ENCODE measurements around the gene ASF1B. TPM values are rescaled to one million over a fixed set of nuclear protein-coding genes. Genes with fewer than 3 reads are reported as not detected.

Gene ASF1B
- total RNA-seq, 2 donors from 2014 or later, result 48.2 to 89.3 TPM

DNA sequence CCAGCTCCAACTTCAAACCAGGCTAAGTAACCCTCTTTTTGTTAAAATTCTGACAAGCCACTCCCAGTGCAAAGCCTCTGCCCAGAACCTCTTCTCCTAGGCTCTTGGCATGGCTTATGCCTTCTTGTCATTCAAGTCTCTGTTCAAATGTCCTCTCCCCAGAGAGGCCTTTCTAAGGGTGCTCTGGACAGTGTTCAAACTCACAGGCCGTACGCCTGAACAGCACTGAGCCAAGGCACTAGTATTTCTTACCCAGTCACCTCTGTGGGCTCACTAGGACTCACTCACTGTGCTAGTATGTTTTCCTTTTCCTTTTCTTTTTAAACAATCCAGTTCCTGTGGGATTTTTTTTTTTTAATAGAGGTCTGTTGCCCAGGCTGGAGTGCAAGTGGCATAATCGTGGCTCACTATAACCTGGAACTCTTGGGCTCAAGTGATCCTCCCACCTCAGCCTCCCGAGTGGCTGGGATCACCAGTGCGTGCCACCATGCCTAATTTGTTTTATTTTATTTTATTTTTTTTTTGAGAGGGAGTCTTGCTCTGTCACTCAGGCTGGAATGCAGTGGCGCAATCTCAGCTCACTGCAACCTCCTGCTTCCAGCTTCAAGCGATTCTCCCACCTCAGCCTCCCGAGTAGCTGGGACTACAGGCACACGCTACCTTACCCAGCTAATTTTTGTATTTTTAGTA, 2.3 kb upstream of the ASF1B start:
- H3K4me1 Mint-ChIP-seq (ENCODE audit: low read depth in 2 of 2), result peaks cover 27 to 33% of the 10 kb centered on the region in 2 donors
- DNase-seq (ENCODE audit: low spot score) (no peak), ATAC-seq (no peak)
- H3K27ac Mint-ChIP-seq, result peak overlapping the region; percentile 47
- no peaks in the 10 kb centered on the region for H3K9me3 Mint-ChIP-seq
- no peaks in the 10 kb centered on the region for H3K36me3 Mint-ChIP-seq
- H3K27me3 Mint-ChIP-seq, result no peaks in the 10 kb centered on the region
- peak overlapping the region; percentile 52 for H3K4me3 Mint-ChIP-seq

DNA sequence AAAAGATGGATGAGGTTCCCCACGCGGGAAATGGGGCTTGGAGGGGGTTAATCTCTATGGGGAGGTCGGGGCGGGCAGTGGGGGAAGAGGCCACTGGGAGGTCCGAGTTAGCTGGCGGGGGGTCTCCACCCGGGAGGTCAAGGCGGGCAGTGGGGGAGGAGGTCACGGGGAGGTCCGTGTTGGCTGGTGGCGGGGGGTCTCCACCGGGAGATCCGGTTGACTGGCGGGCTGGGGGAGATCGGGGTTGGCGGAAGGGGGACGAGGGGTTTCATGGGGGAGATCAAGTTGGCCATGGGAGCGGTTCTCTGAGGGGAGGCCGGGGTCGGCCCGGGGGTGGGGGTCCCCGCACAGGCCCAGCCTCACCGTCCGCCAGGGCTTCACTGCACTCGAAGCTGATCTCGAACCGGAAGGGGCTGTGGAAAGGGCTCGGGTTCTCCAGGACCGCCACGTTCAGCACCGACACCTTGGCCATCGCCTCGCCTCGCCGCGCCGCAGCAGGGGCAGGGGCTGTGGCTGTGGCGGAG, 342 bp downstream of the ASF1B start:
- Mint-ChIP-seq H3K36me3 (no peaks in the 10 kb centered on the region), H3K9me3 (no peaks in the 10 kb centered on the region), H3K4me3 (peak overlapping the region; percentile 82), H3K27ac (peak overlapping the region; percentile 74 to 78), H3K4me1 (ENCODE audit: low read depth in 2 of 2) (peaks cover 20 to 25% of the 10 kb centered on the region in 2 donors), H3K27me3 (no peaks in the 10 kb centered on the region)
- DNase-seq (ENCODE audit: low spot score), result no peak
- no peak for ATAC-seq

DNA sequence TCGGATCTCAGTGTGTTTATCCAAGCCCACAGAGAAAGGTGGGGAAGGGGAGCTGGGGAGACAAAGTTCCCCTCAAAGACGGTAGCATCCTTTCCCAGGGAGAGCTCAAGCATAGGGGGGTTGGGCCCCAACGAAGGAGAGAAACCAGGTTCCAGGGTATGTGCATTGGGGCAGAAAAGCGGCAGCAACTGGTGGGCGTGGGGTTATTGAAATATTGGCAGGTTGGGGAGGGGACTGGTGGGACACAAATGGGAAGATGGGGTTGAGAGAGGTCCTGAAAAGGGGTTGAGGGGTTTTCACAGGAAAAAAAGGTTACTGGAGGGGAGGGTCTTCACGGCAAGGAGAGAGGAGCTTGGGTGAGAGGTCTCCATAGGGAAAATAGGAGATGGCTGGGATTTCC, 1.0 kb downstream of the ASF1B start:
- no peak for ATAC-seq
- Mint-ChIP-seq H3K4me1 (ENCODE audit: low read depth in 2 of 2) (peaks cover 20 to 25% of the 10 kb centered on the region in 2 donors), H3K4me3 (peak overlapping the region; percentile 82)

DNA sequence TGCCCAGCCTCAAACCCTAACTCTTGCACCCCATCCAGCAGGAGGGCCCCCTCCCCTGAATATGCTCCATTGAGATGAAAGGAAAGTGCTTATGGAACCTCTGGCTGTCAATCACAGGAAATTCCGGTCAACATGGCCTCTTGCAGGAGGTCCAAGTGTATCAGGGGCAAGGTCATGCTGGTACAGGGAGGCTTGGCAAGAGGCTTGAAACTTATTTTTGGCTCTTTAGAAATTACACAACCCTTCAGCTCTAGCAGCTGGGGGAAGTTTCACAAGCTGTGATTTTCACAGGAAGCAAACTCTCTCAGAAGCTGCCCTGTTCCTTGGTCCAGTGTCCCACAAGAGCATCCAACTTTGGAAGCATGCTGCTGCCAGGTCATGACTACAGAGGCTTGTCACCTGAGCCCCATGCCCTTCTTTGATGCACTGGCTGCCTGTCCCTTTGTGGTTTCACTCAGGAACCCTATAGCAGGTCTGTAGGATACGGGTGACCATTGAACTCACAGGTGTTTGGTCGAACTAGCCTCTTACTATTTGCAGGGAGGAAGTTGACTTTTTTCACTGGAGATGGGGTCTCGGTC, 8.4 kb downstream of the ASF1B start:
- H3K4me1 Mint-ChIP-seq (ENCODE audit: low read depth in 2 of 2), result peaks cover 6 to 8% of the 10 kb centered on the region in 2 donors
- DNase-seq (ENCODE audit: low spot score) (no peak), ATAC-seq (peak; percentile 49 to 71)
- no peak overlapping the region for H3K4me3 Mint-ChIP-seq
- peaks cover 4% of the 10 kb centered on the region for H3K36me3 Mint-ChIP-seq
- H3K27me3 Mint-ChIP-seq, result no peaks in the 10 kb centered on the region
- no peaks in the 10 kb centered on the region for H3K9me3 Mint-ChIP-seq
- H3K27ac Mint-ChIP-seq, result no peak overlapping the region

More for the DNA sequence above, 1.0 kb downstream of the ASF1B start:
- Mint-ChIP-seq H3K27me3 (no peaks in the 10 kb centered on the region), H3K9me3 (no peaks in the 10 kb centered on the region), H3K36me3 (no peaks in the 10 kb centered on the region), H3K27ac (peak overlapping the region; percentile 73 to 74)
- DNase-seq (ENCODE audit: low spot score), result no peak

DNA sequence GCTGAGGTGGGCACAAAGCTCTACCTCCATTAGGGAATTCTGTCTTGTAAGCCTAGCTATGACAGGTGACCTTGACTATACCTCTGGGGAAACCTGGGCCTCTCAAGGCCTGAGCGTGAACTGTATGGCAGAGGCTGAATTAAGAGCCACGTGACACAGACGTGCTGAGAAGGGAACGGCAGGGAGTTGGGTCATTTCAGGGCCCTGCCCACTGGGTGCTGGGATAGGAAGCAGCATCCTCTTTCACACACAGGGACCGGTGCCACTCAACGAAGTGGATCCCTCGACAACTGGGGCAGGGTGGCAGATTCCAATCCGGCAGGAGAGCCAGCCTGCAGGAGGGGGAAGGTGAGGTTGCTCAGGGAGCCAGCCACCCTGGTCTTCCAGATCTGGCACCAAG, 9.2 kb downstream of the ASF1B start:
- peaks cover 4% of the 10 kb centered on the region for H3K36me3 Mint-ChIP-seq
- H3K9me3 Mint-ChIP-seq, result no peaks in the 10 kb centered on the region
- peaks cover 6 to 8% of the 10 kb centered on the region in 2 donors for H3K4me1 Mint-ChIP-seq (ENCODE audit: low read depth in 2 of 2)
- ATAC-seq (peak in 1 of 2 donors; percentile 32), DNase-seq (ENCODE audit: low spot score) (no peak)
- H3K27me3 Mint-ChIP-seq, result no peaks in the 10 kb centered on the region
- no peak overlapping the region for H3K27ac Mint-ChIP-seq
- no peak overlapping the region for H3K4me3 Mint-ChIP-seq

DNA sequence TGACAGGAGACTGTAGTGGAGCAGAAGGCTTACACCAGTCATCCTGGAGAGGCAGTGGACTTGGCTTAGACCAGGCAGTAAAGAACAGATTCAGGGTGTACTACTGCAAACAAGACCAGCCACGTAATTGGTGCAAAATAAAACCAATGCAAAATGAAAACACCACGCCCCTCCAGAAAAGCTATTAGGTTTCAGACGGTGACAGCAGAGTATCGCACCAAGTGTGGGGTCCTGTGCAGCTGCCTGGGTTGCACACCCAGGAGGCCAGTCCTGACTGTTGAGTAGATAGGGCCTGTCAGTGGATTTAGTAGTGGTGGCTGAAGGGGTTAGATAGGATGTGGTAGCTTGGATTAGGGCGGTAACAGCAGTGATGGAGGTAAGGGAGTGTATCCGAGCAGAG, 13.5 kb downstream of the ASF1B start:
- H3K4me3 Mint-ChIP-seq, result no peak overlapping the region
- no peak for ATAC-seq
- H3K27me3 Mint-ChIP-seq, result no peaks in the 10 kb centered on the region
- H3K9me3 Mint-ChIP-seq, result no peaks in the 10 kb centered on the region
- no peak overlapping the region for H3K27ac Mint-ChIP-seq
- no peaks in the 10 kb centered on the region for H3K36me3 Mint-ChIP-seq
- no peak for DNase-seq (ENCODE audit: low spot score)
- peaks cover 11 to 12% of the 10 kb centered on the region in 2 donors for H3K4me1 Mint-ChIP-seq (ENCODE audit: low read depth in 2 of 2)

DNA sequence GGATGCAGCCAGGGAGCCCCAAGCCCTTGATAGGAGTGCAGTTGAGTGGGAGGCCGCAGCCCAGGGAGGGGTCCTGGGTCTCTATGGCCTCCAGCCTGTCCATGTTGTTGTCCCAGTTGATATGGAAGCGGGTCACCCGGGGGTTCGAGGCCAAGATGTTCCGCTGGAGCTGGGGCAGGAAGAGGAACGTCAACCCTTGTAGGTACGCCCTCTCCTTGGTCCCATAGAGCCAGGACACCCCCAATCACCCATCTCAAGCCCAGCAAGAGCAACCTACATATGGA, 15.9 kb downstream of the ASF1B start:
- Mint-ChIP-seq H3K4me1 (ENCODE audit: low read depth in 2 of 2) (peaks cover 25 to 26% of the 10 kb centered on the region in 2 donors), H3K36me3 (no peaks in the 10 kb centered on the region), H3K27ac (peak overlapping the region in 1 of 2 donors; percentile 97), H3K9me3 (no peaks in the 10 kb centered on the region), H3K27me3 (no peaks in the 10 kb centered on the region), H3K4me3 (no peak overlapping the region)
- ATAC-seq, result no peak
- DNase-seq (ENCODE audit: low spot score), result no peak

DNA sequence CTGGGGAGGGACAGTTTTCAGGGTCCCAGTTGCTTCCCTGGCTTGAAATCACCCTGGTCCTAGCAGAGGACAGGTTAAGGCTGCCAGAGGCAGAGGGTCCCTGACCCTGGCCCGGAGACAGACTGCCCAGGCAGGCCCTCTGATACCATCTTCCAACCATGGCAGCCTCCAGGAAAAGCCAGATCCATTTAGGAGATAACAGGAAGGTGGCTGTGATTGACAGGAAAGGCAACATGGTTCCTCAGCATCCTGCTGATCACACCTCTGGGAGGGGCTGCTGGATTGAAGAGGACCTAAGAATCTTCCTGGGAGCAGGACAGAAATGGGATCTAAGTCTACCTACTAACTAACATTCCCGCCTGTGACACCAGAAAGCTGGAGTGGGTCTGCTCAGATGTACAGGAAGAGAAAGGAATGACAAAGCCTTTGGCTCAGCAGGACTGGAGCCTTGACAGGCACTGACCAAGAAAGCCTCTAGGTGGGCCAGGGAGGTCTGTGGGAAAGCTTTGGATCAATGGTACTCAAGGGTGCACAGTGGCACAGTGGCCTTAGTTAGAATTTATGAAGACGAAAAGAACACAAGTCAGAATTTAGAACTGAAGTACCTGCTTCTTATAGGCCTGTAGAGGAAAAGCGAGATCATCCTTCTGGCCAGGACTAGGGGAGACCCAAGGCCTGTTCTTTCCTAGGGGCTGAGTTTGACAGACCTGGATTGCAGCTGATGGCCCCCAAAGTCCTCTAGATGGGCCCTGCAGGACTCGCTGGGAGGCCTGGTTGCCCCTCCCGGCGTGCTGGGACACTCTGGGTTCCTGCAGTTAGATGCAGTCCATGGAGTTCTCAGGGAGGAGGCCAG, 16.5 kb downstream of the ASF1B start:
- ATAC-seq, result no peak
- DNase-seq (ENCODE audit: low spot score), result no peak
- Mint-ChIP-seq H3K9me3 (no peaks in the 10 kb centered on the region), H3K4me3 (no peak overlapping the region), H3K36me3 (no peaks in the 10 kb centered on the region), H3K27ac (peak overlapping the region in 1 of 2 donors; percentile 97), H3K27me3 (no peaks in the 10 kb centered on the region), H3K4me1 (ENCODE audit: low read depth in 2 of 2) (peaks cover 27 to 31% of the 10 kb centered on the region in 2 donors)

DNA sequence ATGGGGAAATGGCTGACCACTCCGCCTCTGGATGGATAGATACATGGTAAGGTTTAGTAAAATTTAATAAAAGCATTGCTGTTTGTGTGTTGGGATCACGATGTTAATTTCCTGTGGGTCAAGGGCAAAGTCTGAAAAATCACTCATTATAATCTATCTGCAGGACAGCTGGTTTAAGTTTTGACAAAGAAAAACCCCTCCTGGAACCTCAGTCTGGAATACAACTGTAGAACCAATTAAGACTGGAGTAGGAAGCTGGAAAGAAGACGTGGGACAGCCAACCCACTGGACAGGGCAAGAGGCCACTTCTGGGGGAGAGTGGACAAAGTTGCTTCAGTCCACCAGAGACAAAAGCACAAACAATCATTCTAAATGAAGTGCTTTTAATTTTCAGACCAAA, 17.2 kb downstream of the ASF1B start:
- Mint-ChIP-seq H3K36me3 (no peaks in the 10 kb centered on the region), H3K4me1 (ENCODE audit: low read depth in 2 of 2) (peaks cover 27 to 34% of the 10 kb centered on the region in 2 donors), H3K4me3 (peak overlapping the region; percentile 98), H3K27ac (peak overlapping the region; percentile 93 to 97), H3K9me3 (no peaks in the 10 kb centered on the region), H3K27me3 (no peaks in the 10 kb centered on the region)
- no peak for ATAC-seq
- DNase-seq (ENCODE audit: low spot score), result no peak

DNA sequence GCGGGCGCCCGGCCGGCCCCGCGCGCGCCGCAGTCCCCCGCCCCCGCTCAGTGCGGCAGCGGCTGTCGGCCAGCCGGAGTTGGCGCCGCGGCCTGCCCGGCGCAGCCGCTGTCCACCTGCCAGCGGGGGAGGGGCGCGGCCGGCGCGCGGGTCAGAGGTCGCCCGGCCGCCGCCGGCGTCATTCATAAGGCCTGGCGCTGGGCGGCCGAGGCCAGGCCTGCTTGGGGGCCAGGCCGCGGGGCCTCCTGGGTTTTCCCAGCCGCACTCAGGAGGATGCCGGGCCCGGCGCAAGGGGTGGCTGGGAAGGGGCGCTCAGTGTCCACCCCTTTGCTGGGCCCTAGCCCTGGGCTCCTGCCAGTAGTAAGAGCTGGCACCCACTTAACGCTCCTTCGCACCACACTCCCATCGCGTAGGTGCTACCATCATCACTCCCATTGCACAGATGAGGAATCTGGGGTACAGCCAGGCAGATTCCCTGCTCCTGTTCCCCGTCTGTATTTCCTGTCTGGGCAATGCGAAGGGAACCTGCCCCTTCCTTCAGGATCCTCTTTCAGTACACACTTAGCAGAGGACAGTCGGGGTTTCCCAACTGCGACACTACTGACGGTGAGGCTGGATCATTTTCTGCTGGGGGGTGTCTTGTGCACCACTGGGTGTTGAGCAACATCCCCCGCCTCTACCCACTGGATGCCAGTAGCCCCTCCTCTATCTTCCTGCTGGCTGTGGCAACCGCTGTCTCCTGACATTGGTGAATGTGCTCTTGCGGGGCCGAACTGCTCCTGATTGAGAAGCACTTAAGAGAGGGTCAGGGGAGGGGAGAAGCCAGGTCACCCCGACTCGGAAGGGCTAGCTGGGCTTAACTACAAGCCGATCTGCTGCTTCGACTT, 18.0 kb downstream of the ASF1B start:
- H3K4me3 Mint-ChIP-seq, result peak overlapping the region; percentile 98
- peak; percentile 4 to 60 for ATAC-seq
- H3K27me3 Mint-ChIP-seq, result no peaks in the 10 kb centered on the region
- no peaks in the 10 kb centered on the region for H3K9me3 Mint-ChIP-seq
- H3K27ac Mint-ChIP-seq, result peak overlapping the region; percentile 93 to 97
- H3K4me1 Mint-ChIP-seq (ENCODE audit: low read depth in 2 of 2), result peaks cover 30 to 40% of the 10 kb centered on the region in 2 donors
- peak; percentile 89 for DNase-seq (ENCODE audit: low spot score)
- no peaks in the 10 kb centered on the region for H3K36me3 Mint-ChIP-seq

DNA sequence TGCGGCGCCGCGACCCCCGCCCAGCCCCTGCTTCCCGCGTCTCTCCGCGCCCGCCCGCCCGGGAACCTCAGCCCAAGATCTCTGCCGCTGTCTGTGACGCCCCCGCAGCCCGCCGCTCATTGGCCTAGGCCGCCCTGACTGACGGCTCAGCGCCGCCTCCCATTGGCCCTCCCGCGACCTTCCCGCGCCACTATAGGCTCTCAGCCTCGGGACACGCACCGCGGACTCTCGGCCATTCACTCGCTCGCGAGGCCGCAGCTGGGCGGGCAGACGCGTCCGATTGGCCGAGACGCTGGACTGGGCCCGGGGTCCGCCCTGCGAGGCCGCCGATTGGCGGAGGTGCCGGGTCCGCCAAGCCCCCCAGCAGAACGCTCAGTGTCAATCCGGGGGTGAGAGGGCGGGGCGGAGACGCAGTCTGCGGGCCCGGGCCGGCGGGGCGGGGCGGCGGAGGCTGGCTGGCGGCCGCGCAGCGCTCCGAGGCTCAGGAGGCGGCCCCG, 18.7 kb downstream of the ASF1B start, which contains the start of gene PRKACA:
Gene PRKACA (minus strand): TSS at position 95 of the 497 bp plus-strand sequence. CDS start 215 bp downstream, outside the sequence.
- Mint-ChIP-seq H3K4me1 (ENCODE audit: low read depth in 2 of 2) (peaks cover 30 to 40% of the 10 kb centered on the region in 2 donors), H3K36me3 (no peaks in the 10 kb centered on the region), H3K27me3 (no peaks in the 10 kb centered on the region), H3K4me3 (peak within 1 kb of the TSS; percentile 98), H3K9me3 (no peaks in the 10 kb centered on the region), H3K27ac (peak within 1 kb of the TSS; percentile 93 to 97)
- ATAC-seq, result peak; percentile 96 to 97
- DNase-seq (ENCODE audit: low spot score), result peak; percentile 100

DNA sequence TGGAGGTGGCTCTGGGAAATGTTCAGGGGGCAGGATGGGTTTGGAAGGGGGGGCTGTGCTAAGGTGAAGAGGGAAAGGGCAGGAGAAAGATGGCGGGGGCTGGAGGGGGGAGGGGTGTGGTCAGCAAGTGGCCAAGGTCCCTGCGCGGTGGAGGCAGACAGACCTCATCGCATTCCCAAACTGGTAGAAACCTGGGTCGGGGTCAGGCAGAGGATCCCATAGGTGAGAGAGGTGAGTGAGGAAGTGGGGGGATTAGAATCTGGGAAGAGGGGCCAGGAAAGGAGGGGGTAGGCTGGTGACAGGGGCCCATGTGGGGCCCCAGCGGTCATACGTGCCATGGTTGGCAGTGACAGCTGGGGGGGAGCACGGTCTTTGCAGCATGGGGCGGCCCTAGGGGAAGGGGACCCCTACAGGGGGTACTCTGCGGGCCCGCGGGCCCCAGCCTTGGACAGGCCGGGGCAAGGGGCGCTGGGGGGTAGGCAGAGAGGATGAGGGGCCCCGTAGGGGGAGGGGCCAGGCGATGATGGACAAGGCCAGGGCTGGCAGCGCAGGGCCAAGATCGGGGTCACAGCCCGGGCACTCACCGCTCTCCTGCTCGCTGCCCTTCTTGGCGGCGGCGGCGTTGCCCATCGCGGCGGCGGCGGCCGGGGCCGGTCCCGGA, 19.3 kb downstream of the ASF1B start:
- peak overlapping the region; percentile 62 to 82 for H3K27ac Mint-ChIP-seq
- no peaks in the 10 kb centered on the region for H3K27me3 Mint-ChIP-seq
- H3K9me3 Mint-ChIP-seq, result no peaks in the 10 kb centered on the region
- no peaks in the 10 kb centered on the region for H3K36me3 Mint-ChIP-seq
- no peak for DNase-seq (ENCODE audit: low spot score)
- H3K4me1 Mint-ChIP-seq (ENCODE audit: low read depth in 2 of 2), result peaks cover 30 to 40% of the 10 kb centered on the region in 2 donors
- peak overlapping the region; percentile 91 for H3K4me3 Mint-ChIP-seq
- ATAC-seq, result peak in 1 of 2 donors; percentile 1
